HG02571 (cell line): ENCODE data around the gene TLR7.

Source experiments
- ATAC-seq: cut with Tn5 transposase; IDR thresholded peaks from one replicate; pipeline ENCODE4 v1.9.1; 2021; ENCODE audit warnings: mild to moderate bottlenecking, moderate library complexity; ENCODE audit not compliant: unreplicated experiment

Gene TLR7

GRCh38 chrX:12890467-12890866, 23.6 kb downstream of the TLR7 start:
- ATAC-seq = peak; percentile 51

GRCh38 chrX:12891171-12891570, 24.3 kb downstream of the TLR7 start:
- ATAC-seq = no peak

GRCh38 chrX:12891915-12892506, 25.1 kb downstream of the TLR7 start:
- peak; percentile 56 for ATAC-seq

GRCh38 chrX:12892716-12893115, 25.8 kb downstream of the TLR7 start:
- ATAC-seq = no peak

GRCh38 chrX:12894074-12895030, 27.5 kb downstream of the TLR7 start:
- ATAC-seq = no peak

GRCh38 chrX:12895866-12896265, 29.0 kb downstream of the TLR7 start:
- ATAC-seq = no peak

GRCh38 chrX:12896935-12897334, 30.1 kb downstream of the TLR7 start:
- no peak for ATAC-seq

GRCh38 chrX:12898073-12898472, 31.2 kb downstream of the TLR7 start:
- no peak for ATAC-seq

GRCh38 chrX:12899506-12899905, 32.6 kb downstream of the TLR7 start:
- ATAC-seq = no peak

GRCh38 chrX:12901486-12901885, 34.6 kb downstream of the TLR7 start:
- no peak for ATAC-seq

GRCh38 chrX:12903646-12904045, 36.8 kb downstream of the TLR7 start:
- no peak for ATAC-seq

GRCh38 chrX:12906046-12906761, 39.3 kb downstream of the TLR7 start, which contains the start of gene TLR8:
Gene TLR8 (plus strand): TSS chrX:12906620. CDS start chrX:12906707, 87 bp downstream.
- no peak for ATAC-seq

GRCh38 chrX:12910423-12911121, 43.7 kb downstream of the TLR7 start:
- ATAC-seq = no peak

GRCh38 chrX:12911122-12911470, 44.2 kb downstream of the TLR7 start:
- no peak for ATAC-seq

- ATAC-seq = no peak
Observed at GRCh38 chrX:12912791-12913482, 46.1 kb downstream of the TLR7 start.

GRCh38 chrX:12917753-12918152, 50.9 kb downstream of the TLR7 start:
- no peak for ATAC-seq

- ATAC-seq = no peak
Observed at GRCh38 chrX:12919051-12919450, 52.2 kb downstream of the TLR7 start.

GRCh38 chrX:12919620-12920019, 52.7 kb downstream of the TLR7 start:
- no peak for ATAC-seq

GRCh38 chrX:12920990-12921389, 54.1 kb downstream of the TLR7 start:
- ATAC-seq = no peak

GRCh38 chrX:12921886-12922598, 55.2 kb downstream of the TLR7 start:
- ATAC-seq = no peak
